ENCODE measurements around the gene DMRTB1.

- TF ChIP-seq POLR2AphosphoS5 (IDR thresholded peaks at IDR 0.05; ENCODE audit: low read depth, low read length) (no peak), CTCF (IDR thresholded peaks at IDR 0.05) (no peak), SIN3A (IDR thresholded peaks at IDR 0.05; ENCODE audit: borderline replicate concordance, insufficient read depth, low read depth, low read length) (no peak), REST (IDR thresholded peaks at IDR 0.05; ENCODE audit: insufficient read depth in 1 of 2, low read depth in 2 of 2, low read length in 1 of 2) (no peak)
Measured at GRCh38 chr1:53430779-53431178, 28.4 kb upstream of the DMRTB1 start.
